HL-60/S4 (cell line): ENCODE results near the gene GARIN5A.
"Not testable (repeated sequence)": the region's sequence is repeated elsewhere in the genome, so short reads cannot be mapped to it uniquely, and the experiment has no call there.

Experiments used
- in situ Hi-C: fragments of 300-500 bp; cut with MboI; formaldehyde crosslinking; loops from 2 replicates; pipeline ENCODE4 v1.14.3; 2022; ENCODE audit warnings: low sequenced_read_pairs

GARIN5A gene

GRCh38 chr19:50489461-50490011 is 12.9 kb upstream of the GARIN5A start:
- in situ Hi-C loops: no loop called here

DNA sequence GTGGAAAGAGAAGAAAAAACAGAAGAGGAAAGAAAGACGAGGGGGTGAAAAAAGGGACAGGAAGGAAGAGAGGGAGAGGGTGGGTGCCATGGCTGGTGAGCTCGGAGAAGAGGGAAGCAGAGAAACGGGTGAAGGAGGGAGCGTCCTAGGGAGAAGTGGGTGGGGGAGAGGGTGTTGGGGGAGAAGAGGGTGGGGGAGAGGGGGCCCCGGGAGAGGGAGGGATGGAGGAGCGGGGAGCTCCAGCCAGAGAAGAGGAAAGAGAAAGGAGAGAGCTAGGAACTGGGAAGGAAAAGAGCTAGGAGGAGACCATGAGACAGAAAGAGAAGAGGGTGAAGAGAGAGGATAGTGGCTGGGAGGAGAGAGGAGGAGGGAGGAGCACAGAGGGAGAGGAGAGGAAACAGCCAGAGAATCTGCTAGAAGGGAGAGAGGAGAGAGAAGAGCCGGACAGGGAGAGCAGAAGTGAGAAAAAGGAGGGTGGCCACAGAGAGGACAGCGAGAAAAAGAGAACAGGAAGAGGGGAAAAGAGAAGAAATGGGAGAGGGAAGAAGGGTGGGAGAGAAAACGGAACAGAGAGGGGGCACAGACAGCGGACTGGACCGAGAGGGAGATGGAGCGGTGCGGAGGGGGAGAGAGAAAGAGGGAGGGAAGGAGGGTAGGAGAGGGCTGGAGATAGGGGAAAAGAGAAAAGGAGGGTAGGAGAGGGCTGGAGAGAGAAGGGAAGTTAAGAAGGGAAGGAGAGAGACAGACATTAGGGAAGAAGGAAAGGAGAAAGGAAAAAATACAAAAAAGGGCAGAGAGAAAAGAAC is 11.9 kb upstream of the GARIN5A start:
- in situ Hi-C loops: no loop called here

- in situ Hi-C loops: no loop called here
Observed at GRCh38 chr19:50486823-50487515, 10.3 kb upstream of the GARIN5A start.

GRCh38 chr19:50485284-50485955 is 8.8 kb upstream of the GARIN5A start:
- in situ Hi-C loops: no loop called here

- in situ Hi-C loops: no loop called here
Observed at GRCh38 chr19:50482916-50483315, 6.3 kb upstream of the GARIN5A start.

GRCh38 chr19:50482271-50482855 is 5.7 kb upstream of the GARIN5A start:
- in situ Hi-C loops: no loop called here

GRCh38 chr19:50481351-50482149 is 4.9 kb upstream of the GARIN5A start:
- in situ Hi-C loops: no loop called here

- in situ Hi-C loops: no loop called here
Observed at GRCh38 chr19:50480281-50481111, 3.8 kb upstream of the GARIN5A start.

DNA sequence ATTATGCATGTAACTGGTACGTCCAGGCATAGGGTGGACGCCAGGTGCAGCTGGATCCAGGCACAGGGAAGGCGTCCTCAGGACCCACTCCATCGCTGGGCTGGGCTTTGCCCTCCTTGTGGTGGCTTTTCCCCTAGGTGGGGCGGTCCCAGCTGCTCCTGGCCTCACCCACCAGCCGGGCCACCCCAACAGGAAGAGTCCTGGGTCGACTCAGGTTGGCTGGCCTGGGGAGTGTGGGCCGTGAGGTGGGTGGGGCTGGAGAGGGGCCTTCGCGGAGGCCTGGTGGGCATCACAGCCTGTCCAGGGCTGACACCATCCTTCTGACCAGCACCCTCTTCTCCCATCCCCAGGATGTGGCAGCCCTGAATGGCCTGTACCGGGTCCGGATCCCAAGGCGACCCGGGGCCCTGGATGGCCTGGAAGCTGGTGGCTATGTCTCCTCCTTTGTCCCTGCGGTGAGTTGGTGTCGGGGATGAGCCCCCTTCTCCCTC is 3.2 kb upstream of the GARIN5A start:
- in situ Hi-C loops: no loop called here

DNA sequence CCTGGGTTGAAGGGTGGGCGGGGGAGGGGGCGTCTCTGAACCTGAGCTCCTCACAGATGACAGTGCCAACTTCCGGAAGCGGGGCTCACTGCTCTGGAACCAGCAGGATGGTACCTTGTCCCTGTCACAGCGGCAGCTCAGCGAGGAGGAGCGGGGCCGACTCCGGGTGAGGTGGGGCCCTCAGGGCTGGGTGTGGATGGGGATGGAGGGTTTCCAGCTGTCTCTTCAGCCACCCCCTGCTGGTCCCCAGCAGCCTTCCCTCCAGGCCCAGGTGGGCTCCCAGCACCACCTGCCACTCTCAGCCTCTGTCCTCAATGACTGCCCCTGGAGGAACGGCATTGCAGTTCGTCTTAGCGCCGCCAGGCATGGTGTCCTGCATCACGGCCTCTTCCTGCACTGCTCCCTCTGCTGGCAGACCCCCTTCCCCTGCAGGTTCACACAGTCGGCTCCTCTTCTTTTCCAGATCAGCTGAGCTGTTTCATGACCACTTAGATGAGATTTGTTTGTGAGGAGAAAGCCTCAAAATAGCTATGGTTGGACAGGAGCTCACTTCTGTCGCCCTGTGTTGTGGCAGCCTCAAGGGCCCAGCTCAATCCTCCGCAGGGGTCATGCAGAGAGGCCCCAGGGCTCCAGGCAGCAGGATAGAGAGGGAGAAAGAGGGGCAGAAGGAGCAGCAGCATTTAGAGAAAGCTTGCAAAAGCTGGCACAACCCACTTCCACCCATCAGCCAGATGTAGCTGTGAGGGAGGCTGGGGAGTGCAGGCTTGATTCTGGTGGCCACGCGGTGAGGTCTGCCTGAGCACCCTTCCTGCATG is 2.5 kb upstream of the GARIN5A start:
- in situ Hi-C loops: no loop called here

DNA sequence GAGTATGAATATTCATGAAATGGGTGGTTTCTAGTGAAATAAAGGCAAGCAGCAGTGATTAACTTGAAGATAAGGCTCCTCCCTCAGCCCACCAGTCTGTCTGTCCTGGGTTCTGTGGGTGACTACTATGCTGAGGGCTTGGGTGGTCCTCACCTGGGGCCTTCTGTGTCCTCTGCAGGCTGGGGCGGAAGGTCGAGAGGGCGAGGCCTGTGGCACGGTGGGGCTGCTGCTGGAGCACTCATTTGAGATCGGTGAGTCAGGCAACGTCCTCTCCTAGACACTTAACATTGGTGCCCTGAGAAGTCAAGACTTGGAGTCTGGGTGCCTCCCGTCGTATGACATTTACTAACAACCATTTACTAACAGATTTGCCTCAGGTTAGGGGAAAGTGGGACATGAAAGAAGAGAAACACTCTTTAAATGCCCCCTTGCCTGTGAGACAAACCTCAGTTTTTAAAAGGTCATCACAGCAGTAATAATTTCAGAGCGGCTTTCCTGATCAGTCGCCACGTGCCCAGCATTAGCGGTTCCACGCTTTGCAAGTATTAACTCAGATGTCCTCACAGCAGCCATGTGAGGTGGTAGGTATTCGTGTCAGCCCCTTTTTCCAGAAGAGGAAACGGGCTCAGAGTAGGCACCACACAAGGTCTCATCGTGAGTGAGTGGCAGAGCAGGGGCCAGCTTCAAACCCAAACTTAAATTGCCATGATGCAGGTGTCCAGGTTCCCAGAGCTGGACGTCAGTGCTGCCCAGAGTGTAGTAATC is 1.3 kb upstream of the GARIN5A start:
- in situ Hi-C loops: no loop called here

DNA sequence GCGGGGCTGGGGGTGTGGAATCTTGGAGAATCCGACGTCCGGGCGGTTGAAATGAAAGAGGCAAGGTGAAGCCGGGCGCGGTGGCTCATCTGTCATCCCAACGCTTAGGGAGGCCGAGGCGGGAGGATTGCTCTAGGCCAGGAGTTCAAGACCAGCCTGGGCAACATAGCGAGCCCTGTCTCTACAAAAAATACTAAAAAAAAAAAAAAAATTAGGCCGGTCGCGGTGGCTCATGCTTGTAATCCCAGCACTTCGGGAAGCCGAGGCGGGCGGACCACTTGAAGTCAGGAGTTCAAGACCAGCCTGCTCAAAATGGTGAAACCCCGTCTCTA is 225 bp upstream of the GARIN5A start:
- in situ Hi-C loops: no loop called here

DNA sequence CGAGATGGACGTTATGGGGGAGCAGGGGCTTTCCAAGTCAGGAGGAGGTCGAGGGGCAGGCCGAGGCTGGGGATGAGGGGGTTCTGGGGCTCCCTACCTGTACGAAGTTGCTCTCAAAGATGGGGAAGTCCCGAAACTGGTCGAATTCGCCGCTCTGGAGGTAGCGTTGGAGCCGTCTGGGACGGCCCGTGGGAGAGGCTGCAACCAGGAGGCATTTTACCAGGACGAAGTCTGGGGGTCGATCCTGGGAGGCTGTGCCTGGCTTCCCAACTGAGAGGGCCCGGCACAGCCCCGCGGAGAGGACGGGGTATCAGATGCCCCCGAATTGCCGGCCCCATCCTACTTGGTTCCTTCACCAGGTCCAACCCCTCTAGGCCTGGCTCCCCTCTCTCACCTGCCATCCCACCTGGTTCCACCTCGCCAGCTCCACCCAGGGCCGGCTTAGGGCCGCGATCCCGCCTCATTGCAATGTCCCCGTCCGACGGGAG is 868 bp downstream of the GARIN5A start:
- in situ Hi-C loops: no loop called here

GRCh38 chr19:50475101-50475568 is 1.5 kb downstream of the GARIN5A start:
- in situ Hi-C loops: no loop called here

DNA sequence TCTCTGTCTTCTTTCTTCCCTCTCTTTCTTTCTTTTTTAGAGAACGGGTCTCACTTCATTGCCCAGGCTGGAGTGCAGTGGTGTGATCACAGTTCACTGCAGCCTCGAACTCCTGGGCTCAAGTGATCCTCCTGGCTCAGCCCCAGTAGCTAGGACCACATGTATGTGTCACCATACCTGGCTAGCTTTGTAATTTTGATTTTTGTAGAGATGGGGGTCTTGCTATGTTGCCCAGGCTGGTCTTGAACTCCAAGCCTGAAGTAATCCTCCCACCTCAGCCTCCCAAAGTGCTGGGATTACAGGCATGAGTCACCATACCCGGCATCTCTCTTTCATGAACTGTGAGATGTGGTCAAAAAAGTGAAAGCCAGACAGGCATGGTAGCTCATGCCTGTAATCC is 3.3 kb downstream of the GARIN5A start:
- in situ Hi-C loops: not testable (repeated sequence)

DNA sequence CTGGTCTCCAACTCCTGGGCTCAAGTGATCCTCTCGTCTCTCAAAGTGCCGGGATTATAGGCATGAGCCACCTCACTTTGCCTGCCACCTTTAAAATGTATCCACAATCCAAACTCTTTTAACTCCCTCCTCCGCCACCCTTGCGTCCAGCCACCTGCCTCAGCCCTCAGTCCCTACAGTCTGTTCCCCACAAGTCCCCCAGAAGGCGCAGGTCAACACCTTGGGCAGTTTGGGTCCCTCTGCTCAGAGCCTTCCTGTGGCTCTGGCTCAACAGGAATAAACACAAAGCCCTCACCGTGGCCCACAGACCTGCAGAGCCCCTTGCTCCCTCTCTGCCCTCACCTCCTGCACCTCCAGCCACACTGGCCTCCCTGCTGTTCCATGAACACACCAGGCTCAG is 7.8 kb downstream of the GARIN5A start:
- in situ Hi-C loops: no loop called here

DNA sequence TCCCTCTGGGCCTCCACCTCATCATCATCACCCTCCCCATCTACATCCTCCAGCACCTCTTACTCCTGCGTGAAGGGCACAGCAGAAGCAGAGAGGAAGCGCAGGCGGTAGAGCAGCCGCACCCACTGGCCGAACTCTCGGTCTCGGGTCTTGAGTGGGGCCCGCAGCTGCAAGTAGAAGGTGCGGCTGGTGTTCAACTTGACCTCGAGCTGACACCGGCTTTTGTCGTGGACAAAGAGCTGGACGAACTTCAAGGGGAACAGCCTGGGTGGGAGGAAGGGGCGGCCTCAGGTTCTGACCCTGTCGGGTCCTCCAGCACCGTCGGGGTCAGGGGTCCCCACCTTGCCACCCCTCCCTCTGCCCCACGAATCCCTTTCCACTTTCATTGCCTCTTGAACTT is 9.1 kb downstream of the GARIN5A start:
- in situ Hi-C loops: no loop called here

GRCh38 chr19:50466706-50467039 is 10.0 kb downstream of the GARIN5A start:
- in situ Hi-C loops: no loop called here
